T-helper 2 cell treated with Interferon-gamma antibody and Interleukin-4, amounts not matched to agents 100 ng/mL and 5 ng/mL, for 36 hours (primary cell): ENCODE measurements around the gene COPG1. TPM values are rescaled to one million over a fixed set of nuclear protein-coding genes. Genes with fewer than 3 reads are reported as not detected.

Experiments used
- intact Hi-C: fragments of 100-400 bp; cut with micrococcal nuclease; formaldehyde crosslinking; loops from one replicate; pipeline ENCODE4 v1.15.1; 2023
- total RNA-seq: library from RNA; stranded (reverse); gene quantifications from 2 replicates; pipeline ENCODE4 v1.2.3, GENCODE V29; 2022

Gene COPG1
- total RNA-seq, 1 donor from 2014 or later = 179 TPM

DNA sequence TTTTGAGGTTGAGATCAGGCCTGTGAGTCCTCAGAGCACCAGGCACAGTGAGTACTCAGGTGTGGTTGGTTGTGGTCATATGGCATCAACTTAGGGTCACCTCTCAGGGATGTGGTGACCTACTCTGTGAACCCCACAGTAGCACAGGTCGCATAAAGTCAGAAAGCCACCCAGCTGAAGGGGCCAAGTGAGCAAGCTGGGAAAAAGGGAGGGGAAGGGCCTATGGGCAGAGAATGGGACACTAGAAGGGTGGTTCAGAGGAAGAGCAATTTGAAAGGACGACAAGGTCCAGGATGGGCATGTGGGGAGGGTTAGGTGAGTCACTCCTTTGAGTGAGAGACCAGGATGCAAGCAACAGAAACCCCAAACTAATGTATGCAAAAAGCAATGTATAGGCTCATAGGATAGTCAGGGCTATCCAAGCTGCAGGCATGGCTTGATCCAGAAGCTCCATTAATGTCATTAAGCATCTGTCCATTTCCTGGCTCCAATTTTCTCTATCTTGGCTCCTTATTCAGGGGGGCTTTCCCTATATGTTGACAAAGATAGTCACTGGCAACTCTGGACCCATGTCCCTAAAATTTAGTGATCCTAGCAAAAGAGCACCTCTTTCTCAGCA, 62.7 kb downstream of the COPG1 start:
- intact Hi-C loops = no loop called here

- intact Hi-C loops = no loop called here
These were observed 63.4 kb downstream of the COPG1 start for GRCh38 chr3:129312671-129313414.

GRCh38 chr3:129313415-129313664, 63.9 kb downstream of the COPG1 start:
- intact Hi-C loops = no loop called here

DNA sequence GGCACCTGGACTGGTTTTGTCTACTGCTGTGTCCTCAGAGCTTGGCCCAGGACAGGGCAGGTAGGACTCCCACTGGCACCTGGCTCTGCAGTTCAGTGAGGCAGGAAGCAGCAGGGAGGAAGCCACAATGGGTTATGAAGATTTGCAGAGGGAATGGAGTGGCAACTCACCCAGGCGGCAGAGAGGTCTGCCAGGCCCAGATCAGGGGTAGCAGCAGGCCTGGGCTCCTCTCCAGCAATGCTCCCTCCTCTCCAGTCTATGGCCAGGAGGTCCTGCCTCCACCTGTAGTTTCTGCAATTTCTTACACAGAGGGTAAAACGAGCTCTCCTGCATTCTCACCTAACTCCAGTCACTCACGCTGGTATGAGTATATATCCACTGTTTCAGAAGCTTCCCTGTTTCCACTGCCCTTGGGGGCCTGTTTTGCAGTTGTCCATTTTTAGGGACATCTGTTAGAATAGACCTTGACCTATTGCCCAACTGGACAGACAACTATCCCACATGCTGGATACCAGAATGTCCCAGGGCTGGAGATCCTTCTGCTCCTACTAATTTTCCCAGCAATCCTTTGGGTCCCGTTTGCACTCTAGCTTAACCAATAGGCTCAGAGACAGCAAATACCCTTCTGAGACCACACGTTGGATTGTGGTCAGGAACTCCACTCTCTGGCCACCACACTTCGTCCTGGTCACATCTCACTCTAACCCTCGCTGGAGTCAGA, 64.4 kb downstream of the COPG1 start:
- intact Hi-C loops = loop anchor here (2.0 kb wide), 1 partner anchor 435 kb away; the partner anchor contains the start of gene ACAD9

DNA sequence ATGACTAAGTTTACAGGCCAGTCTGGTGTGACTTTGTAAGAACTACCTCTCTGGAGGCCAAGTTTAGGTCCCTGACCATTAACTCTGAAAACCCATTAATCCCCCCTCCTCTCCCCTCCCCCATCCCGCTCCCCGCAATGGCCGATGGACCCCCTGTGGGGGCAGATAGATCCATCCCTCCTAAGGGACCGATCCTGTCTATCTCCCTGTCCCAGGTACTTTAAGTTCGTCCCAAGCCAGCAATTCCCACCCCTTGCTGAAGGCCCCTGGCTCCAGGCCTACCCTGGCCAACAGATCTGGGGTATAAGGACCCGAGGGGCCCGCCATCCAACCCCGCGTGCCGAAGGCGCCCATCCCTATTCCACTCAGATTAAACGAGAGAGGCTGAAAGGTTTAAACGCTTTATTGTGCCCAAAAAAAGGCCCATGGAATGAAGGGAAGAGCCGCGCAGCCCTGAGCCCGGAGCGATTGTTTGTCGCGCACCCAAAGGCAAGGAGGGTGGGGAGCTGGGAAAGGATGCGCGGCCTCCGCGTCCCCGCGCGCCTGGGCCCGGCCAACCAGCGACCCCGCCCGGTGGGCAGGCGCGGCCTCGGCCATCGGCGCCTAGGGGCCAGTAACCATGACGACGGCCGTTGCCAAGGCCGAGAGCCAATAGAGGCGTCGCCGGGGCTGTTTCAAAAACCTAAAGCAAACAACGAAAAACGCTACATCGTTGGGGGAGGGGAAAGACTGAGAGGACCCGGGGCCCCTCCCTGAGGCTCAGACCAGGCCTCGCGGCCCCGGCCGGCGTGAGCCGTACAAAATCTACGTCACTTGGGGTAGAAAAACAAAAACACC, 65.2 kb downstream of the COPG1 start:
- intact Hi-C loops = loop anchor here (1.0 to 5.0 kb wide), 3 partner anchors 75 to 436 kb away; partner anchors contain the start of gene ACAD9

GRCh38 chr3:129315223-129315997, 66.0 kb downstream of the COPG1 start:
- intact Hi-C loops = loop anchor here (1.0 to 5.0 kb wide), 3 partner anchors 76 to 437 kb away; partner anchors contain the start of gene ACAD9

DNA sequence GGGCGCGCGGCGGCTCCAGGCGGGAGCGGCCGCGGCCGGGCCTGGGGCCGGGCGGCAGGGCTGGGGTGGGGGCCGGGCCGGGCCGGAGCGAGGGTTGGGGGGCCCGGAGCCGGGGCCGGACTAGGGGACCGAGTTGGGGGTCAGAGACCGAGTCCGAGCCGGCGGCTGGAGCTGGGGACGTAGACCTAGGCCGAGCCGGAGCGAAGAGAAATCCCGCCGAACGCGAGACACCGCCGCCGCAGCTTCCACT, 66.5 kb downstream of the COPG1 start:
- intact Hi-C loops = loop anchor here (1.0 to 5.0 kb wide), 6 partner anchors 38 to 437 kb away; partner anchors contain the start of genes ACAD9, HMCES and IFT122

DNA sequence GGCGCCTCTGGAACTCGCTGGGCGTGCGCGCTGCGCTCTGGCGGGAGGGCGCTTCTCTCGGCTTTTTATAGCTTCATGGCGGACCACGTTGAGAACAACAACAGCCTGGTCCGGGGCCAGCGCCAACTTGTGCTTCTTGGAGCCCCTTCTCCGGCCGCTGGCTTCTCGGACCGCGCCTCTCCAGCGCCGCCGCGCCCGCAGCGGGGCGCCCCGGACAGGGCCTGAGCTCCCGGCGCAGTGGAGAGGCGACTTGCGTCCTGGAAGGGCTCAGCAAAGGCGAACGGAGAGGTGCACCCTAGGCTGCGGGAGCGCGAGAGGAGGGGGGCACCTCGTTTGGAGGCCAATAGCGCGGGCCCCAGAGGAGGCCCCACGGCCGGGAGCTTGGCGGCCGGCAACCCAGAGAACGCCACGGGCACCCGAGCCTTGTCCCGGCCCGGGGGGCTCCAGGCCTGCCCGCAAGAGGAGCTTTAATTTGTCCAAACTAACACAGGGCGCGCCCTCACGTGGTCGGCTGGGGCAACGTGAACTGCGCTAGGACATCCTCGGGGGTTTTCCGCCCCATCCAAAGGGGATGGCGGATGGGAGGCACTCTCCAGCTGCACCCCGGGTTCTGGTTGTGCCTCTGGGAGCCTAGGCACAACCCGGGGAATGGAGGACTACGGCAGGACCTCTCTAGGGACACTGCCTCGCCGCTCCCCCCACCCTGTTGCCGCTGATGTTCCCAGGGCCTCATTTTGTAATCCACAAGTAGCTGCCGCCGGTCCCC, 67.0 kb downstream of the COPG1 start:
- intact Hi-C loops = loop anchor here (1.0 to 5.0 kb wide), 4 partner anchors 38 to 344 kb away; partner anchors contain the start of genes HMCES and IFT122

- intact Hi-C loops = loop anchor here (2.0 to 5.0 kb wide), 2 partner anchors 124 to 345 kb away; partner anchors contain the start of gene IFT122
These were observed 67.8 kb downstream of the COPG1 start for GRCh38 chr3:129317014-129317771.

DNA sequence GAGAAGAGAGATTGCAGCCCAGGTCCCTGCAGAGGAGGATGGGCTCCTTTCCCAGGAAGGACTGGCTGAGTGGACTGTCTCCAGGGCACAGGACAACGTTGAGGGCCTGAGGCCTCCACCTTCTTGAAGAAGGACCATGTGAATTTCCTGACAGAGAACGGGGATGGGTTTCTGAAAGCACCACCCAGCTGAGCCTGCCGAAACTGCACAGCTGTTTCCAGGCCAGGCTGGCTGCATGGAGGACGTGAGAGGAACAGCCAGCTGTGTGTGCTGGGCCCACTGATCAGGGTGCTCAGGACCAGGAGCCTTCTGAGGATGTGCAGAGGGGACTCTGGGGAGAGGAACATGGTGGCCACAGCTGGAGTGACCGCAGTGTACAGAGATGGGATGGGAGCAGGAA, 68.4 kb downstream of the COPG1 start:
- intact Hi-C loops = loop anchor here (2.0 to 5.0 kb wide), 2 partner anchors 123 to 346 kb away; partner anchors contain the start of gene IFT122

GRCh38 chr3:129318921-129319320, 69.5 kb downstream of the COPG1 start:
- intact Hi-C loops = loop anchor here (5.0 kb wide), 1 partner anchor 347 kb away; no protein-coding TSS in a partner anchor

GRCh38 chr3:129320261-129320660, 70.9 kb downstream of the COPG1 start:
- intact Hi-C loops = no loop called here

GRCh38 chr3:129320825-129321487, 71.5 kb downstream of the COPG1 start:
- intact Hi-C loops = no loop called here

DNA sequence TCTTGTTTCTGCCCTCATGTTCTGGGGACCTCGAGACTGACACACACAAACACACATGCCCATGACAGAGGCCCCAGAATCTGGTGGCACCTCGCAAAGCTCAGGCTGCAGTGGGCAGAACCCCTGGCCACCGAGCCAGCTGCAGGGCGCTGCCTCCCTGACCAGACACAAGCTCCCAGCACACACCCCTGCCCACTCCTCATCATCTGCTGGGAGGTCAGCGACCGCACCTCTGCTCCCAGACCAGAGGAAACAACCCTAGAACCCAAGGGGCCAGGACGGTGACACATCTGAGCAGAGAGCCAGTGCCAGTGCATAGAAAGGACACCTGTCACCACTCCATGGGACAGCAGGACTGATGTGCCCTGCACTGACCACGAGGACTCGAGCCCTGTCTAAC, 72.5 kb downstream of the COPG1 start:
- intact Hi-C loops = no loop called here

- intact Hi-C loops = no loop called here
These were observed 74.4 kb downstream of the COPG1 start for GRCh38 chr3:129323651-129324294.

DNA sequence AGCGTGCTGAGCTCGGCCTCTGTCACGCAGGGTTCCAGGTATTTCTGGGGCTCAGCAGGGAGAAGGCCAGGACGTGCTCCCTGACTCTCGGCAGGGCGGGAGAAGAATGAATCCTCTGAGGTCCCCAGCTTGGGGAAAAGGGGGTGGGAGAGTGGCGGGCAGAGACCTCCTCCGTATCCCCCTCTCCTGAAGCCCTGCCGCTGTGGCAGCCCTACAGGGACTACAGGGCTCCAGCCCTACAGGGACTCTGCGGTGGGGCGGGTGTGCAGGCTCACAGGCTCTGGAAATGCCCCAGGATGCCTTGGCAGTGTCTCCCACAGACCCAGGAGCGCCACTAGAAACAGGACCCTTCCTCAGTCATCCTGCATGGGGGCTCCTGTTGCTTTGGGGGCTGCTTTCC, 75.4 kb downstream of the COPG1 start:
- intact Hi-C loops = no loop called here

DNA sequence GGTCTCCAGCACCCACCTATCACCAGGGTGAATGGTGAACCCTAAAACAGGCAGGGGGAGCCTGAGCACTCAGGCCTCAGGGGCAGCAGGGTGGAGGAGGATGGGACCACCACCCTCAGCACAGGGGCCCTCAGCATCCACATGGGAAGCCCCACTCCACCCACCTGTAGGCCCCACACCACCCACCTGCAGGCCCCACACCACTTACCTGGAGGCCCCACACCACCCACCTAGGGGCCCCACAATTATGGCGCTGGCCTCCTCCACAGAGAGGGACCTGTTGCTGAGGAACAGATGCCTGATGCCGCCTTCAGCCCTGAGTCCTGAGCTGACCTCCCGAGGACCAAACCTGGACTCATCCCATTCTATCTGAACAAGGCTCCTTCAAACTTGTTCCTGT, 76.0 kb downstream of the COPG1 start:
- intact Hi-C loops = no loop called here

DNA sequence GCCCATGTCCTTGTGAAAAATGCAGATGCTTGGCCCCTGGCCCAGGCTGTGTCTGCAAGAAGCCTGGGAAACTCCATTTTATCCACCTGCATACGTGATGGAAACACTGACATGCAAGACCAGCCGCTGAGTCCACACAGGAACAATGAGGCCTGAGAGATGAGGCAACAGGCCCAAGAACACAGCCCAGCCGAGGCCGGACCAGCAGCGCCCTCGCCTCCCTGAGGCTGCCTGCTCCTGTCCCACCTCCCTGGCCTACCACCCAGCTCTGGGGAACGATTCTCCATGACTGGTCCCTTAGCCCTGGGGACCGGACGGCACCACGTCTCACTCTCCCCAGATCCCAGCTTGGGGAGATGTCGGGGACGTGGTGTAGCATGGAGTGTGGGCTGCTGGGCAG, 76.7 kb downstream of the COPG1 start:
- intact Hi-C loops = no loop called here
